IPS-18a (cell line): ENCODE data around the gene PLCG2.
"Not testable (repeated sequence)": the region's sequence is repeated elsewhere in the genome, so short reads cannot be mapped to it uniquely, and the experiment has no call there.

Experiments used
- H3K27ac ChIP-seq: one replicate; pipeline ENCODE4 v1.5.1; 2013; ENCODE audit warnings: low read length
- H3K27me3 ChIP-seq: one replicate; pipeline ENCODE4 v1.6.1; 2013; ENCODE audit warnings: mild to moderate bottlenecking, low read length; ENCODE audit not compliant: control insufficient read depth, insufficient read depth
- H3K36me3 ChIP-seq: one replicate; pipeline ENCODE4 v1.6.1; 2013; ENCODE audit warnings: low read depth, low read length; ENCODE audit not compliant: control insufficient read depth
- H3K4me1 ChIP-seq: one replicate; pipeline ENCODE4 v1.6.1; 2013; ENCODE audit warnings: low read depth, low read length; ENCODE audit not compliant: control insufficient read depth
- H3K4me3 ChIP-seq: one replicate; pipeline ENCODE4 v1.5.1; 2013; ENCODE audit warnings: low read length
- H3K9ac ChIP-seq: one replicate; pipeline ENCODE4 v1.6.1; 2013; ENCODE audit warnings: mild to moderate bottlenecking, low read length, moderate library complexity
- H3K9me3 ChIP-seq: one replicate; pipeline ENCODE4 v1.6.1; 2013; ENCODE audit warnings: low read depth, low read length; ENCODE audit not compliant: control insufficient read depth

The PLCG2 gene

DNA sequence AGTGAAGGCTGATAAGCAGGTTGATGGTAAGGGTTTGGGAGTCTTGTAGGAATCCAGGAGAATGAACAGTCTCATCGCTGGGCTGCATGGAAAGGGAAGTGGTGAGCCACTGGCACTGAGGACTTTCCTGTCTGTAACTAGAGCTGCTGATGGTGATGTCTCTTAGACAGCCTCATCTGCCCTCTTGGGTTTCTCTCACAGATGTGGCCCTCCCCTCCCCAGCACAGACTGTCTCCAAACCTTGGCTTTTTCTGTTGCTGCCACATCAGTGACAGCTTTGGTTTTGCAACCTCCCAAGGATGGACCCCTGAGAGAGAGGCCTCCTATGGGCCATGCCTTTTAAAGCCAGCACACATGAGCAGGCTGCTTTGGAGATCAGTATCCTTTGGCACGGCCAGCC, 16.9 kb downstream of the PLCG2 start:
- no peaks in the 10 kb centered on the region for H3K27me3 ChIP-seq
- no peaks in the 10 kb centered on the region for H3K36me3 ChIP-seq
- H3K4me1 ChIP-seq: no peaks in the 10 kb centered on the region
- H3K4me3 ChIP-seq: no peak overlapping the region
- no peaks in the 10 kb centered on the region for H3K9me3 ChIP-seq
- no peak overlapping the region for H3K27ac ChIP-seq
- no peak overlapping the region for H3K9ac ChIP-seq

DNA sequence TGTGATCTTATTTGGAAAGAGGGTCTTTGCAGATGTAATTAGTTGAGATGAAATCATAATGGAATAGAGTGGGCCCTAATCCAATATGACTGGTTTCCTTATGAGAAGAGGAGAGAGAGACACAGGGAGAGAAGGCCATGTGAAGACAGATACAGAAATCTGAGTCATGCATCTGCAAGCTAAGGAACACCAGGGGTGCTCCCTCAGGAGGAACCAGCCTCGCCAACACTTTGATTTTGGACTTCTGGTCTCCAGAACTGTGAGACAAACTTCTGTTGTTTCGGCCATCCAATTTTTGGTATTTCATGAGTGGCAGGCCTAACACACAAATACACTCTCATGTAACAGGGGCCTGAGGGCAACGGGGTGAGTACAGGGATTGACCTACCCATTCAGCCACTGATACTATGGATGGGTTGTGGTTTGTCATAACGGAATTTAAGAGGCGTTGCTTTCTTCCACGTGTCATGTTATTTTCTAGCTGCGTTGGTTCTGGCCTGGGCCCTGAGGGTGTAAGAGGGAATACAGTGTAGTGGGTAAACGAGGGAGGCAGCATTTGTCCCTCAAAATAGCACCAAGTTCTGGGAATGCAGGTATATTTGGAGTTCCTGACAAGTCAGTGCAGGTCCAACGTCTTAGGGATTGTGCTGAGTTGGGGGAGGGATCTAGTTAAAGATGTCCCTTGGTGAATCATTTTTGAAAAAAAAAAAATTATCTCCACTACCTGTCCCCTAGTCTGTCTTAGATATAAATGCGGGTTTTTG, 17.7 kb downstream of the PLCG2 start:
- Histone ChIP-seq H3K27ac (no peak overlapping the region), H3K9ac (no peak overlapping the region), H3K4me1 (no peaks in the 10 kb centered on the region), H3K27me3 (no peaks in the 10 kb centered on the region), H3K9me3 (no peaks in the 10 kb centered on the region), H3K4me3 (no peak overlapping the region), H3K36me3 (no peaks in the 10 kb centered on the region)

DNA sequence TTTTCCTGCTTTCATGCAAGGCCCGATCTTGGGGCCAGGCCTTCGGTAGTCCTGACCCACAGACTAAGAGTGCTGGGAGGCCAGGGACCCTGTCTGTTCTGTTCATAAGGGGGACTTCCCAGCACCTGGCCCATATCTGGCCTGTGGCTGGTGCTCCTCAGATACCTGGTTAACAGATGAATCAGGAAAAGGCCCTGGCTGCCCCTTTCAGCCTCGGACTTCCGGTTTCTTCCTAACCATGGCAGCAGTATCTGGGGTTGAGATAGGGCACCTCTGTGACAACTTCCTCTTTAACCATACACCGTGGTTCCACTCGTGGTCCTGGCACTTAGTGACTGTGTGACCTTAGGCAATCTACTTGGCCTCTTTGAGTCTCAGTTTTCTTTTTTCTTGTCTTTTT, 18.4 kb downstream of the PLCG2 start:
- no peaks in the 10 kb centered on the region for H3K4me1 ChIP-seq

DNA sequence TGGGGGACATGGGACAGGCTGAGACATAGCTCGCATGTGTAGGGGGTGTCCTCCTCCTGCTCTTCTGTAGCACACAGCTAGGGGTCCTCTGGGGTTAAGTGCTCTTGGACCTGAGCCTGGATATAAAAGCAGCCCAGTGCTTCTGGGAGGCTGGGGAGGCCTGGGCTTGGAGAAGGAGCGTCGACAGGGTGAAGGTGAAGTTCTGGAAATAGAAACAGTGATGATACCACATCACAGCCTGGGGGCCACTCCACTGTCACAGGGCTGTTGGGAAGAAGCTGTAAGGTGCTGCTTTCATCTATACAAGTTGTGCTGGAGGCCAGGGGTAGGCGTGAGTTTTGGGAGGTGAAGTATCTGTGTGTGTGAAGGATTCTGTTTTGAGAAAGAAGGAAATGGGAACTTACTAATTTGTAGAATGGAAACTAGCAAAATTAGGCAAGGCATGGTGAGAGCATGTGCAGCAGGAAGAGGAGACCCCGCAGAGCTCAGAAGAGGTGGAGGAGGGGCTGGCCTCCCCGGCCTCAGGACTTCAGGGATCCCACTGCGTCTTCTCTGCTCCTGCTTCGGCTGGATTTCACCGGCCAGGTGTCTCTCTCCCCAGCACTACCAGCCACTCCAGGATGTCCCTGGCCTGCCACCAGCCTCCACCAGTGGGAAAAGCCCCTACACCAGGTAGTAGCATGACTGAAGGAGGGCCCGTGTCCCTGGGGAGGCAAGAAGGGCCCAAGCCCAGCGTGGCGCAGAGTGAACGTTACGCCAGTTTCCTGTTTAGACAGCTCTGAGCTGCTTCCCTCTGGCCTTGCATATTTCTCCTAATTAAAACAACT, 19.4 kb downstream of the PLCG2 start:
- no peak overlapping the region for H3K27ac ChIP-seq
- no peak overlapping the region for H3K4me3 ChIP-seq
- H3K27me3 ChIP-seq: no peaks in the 10 kb centered on the region
- no peak overlapping the region for H3K9ac ChIP-seq
- no peaks in the 10 kb centered on the region for H3K4me1 ChIP-seq
- no peaks in the 10 kb centered on the region for H3K9me3 ChIP-seq
- no peaks in the 10 kb centered on the region for H3K36me3 ChIP-seq

More for the DNA sequence above, 18.4 kb downstream of the PLCG2 start:
- Histone ChIP-seq H3K27ac (no peak overlapping the region), H3K9me3 (no peaks in the 10 kb centered on the region), H3K4me3 (no peak overlapping the region), H3K9ac (no peak overlapping the region), H3K36me3 (no peaks in the 10 kb centered on the region), H3K27me3 (no peaks in the 10 kb centered on the region)

DNA sequence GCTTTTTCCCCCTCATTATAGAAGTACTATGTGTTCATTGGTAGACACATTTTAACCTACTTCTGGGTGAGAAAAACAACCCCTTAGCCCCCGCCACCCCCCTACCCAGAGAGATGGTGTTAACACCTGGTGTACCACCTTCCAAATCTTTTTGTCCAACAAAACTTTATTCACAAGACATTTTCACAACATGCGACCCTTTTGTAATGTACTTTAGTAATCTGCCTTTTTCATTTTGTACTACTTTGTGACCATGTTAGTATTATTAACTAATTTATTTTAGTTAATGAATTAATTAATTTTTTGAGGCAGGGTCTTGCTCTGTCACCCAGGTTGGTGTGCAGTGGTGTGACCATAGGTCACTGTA, 20.0 kb downstream of the PLCG2 start:
- Histone ChIP-seq H3K9ac (no peak overlapping the region), H3K27me3 (no peaks in the 10 kb centered on the region), H3K27ac (no peak overlapping the region), H3K9me3 (no peaks in the 10 kb centered on the region), H3K4me1 (no peaks in the 10 kb centered on the region), H3K36me3 (no peaks in the 10 kb centered on the region), H3K4me3 (no peak overlapping the region)

DNA sequence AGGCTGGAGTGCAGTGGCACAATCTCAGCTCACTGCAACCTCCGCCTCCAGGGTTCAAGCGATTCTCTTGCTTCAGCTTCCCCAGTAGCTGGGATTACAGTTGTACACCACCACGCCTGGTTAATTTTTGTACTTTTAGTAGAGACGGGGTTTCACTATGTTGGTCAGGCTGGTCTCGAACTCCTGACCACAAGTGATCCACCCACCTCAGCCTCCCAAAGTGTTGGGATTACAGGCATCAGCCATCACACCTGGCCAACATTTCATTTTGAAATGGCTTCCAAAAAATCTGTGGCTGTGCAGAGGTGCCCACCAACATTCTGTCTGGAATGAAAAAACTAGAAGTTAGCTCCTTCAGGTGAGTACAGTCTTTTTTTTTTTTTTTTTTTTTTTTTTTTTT, 22.6 kb downstream of the PLCG2 start:
- not testable (repeated sequence) for H3K27ac ChIP-seq, H3K27me3 ChIP-seq, H3K4me3 ChIP-seq, H3K9me3 ChIP-seq, H3K9ac ChIP-seq, H3K36me3 ChIP-seq, H3K4me1 ChIP-seq

DNA sequence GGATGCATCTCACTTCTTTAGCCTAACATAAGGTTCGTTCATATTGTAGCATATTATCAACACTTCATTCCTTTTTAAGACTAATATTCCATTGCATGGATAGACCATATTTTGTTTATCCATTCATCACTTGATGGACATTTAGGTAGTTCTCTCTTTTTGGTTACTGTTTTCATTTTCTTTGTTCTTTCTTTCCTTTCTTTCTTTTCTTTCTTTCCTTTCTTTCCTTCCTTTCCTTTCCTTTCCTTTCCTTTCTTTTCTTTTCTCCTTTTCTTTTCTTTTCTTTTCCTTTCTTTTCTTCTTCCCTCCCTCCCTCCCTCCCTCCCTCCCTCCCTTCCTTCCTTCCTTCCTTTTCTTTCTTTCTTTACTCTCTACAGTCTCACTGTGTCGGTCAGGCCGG, 24.2 kb downstream of the PLCG2 start:
- no peaks in the 10 kb centered on the region for H3K9me3 ChIP-seq
- H3K4me1 ChIP-seq: no peaks in the 10 kb centered on the region
- no peaks in the 10 kb centered on the region for H3K36me3 ChIP-seq
- no peaks in the 10 kb centered on the region for H3K27me3 ChIP-seq
- H3K27ac ChIP-seq: no peak overlapping the region
- no peak overlapping the region for H3K9ac ChIP-seq
- no peak overlapping the region for H3K4me3 ChIP-seq

DNA sequence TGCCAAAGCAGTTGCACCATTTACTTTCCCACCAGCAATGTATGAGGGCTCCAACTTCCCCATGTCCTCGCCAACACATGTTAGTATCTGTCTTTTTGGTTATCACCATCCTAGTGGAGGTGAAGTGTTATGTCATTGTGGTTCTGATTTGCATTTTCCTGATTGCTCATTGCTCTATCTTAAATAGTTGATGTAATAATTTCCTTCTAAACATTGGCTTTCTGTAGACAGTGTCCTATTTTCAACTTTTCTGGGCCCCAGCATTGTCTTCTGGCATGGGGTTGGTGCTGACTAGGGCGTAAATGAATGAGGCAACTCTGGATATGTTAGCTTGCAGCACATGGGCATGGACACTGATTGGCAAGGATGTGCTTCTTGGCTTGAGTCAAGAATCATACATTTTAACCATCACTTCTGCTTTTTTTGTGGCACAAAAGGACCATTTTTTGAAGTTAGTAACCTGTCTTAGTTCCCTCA, 25.1 kb downstream of the PLCG2 start:
- H3K36me3 ChIP-seq: no peaks in the 10 kb centered on the region
- H3K4me3 ChIP-seq: no peak overlapping the region
- no peaks in the 10 kb centered on the region for H3K9me3 ChIP-seq
- H3K4me1 ChIP-seq: no peaks in the 10 kb centered on the region
- H3K9ac ChIP-seq: no peak overlapping the region
- H3K27me3 ChIP-seq: no peaks in the 10 kb centered on the region
- no peak overlapping the region for H3K27ac ChIP-seq

DNA sequence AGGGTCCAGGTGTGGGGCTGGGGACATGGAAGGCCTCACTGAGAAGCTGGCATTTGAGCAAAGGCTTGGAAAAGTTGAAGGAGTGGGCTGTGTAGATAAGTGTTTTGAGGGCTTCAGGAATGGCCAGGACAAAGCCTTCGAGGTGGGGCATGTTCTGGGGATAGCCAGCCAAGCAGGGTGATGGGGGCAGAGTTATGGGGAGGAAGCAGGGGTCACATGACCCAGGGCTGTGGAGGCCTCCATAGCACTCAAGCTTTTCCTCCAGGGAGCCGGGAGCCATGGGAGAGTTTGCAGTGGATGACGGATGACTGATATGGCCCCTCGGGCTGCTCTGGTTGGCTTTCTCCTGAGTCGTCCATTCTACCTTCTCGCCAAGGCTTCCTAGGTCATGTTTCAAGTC, 27.6 kb downstream of the PLCG2 start:
- no peaks in the 10 kb centered on the region for H3K36me3 ChIP-seq
- no peak overlapping the region for H3K4me3 ChIP-seq
- H3K9ac ChIP-seq: no peak overlapping the region
- H3K9me3 ChIP-seq: no peaks in the 10 kb centered on the region
- no peaks in the 10 kb centered on the region for H3K4me1 ChIP-seq
- H3K27me3 ChIP-seq: no peaks in the 10 kb centered on the region
- H3K27ac ChIP-seq: no peak overlapping the region

DNA sequence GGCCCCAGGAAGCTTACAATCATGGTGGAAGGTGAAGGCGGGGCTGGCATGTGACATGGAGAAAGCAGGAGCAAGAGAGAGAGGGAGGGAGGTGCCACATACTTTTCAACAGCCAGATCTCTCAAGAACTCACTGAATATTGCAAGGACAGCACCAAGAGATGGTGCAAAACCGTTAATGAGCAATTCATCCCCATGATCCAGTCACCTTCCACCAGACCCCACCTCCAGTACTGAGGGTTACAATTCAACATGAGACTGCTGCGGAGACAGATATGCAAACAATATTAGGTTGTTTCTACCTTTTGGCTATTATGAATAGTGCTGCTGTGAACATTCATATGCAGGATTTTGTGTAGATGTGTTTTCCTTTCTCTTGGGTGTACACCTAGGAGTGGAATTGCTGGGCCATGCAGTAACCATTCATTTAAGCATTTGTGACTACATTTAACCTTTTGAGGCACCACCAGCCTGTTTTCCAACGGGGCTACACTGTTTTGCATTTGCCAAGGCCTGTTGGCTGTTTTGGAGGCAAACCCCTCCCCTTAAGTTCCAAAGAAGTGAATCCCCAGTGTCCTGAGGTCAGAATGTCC, 28.8 kb downstream of the PLCG2 start:
- Histone ChIP-seq H3K9me3 (no peaks in the 10 kb centered on the region), H3K27ac (no peak overlapping the region), H3K4me1 (no peaks in the 10 kb centered on the region), H3K4me3 (no peak overlapping the region), H3K9ac (no peak overlapping the region), H3K27me3 (no peaks in the 10 kb centered on the region), H3K36me3 (no peaks in the 10 kb centered on the region)

DNA sequence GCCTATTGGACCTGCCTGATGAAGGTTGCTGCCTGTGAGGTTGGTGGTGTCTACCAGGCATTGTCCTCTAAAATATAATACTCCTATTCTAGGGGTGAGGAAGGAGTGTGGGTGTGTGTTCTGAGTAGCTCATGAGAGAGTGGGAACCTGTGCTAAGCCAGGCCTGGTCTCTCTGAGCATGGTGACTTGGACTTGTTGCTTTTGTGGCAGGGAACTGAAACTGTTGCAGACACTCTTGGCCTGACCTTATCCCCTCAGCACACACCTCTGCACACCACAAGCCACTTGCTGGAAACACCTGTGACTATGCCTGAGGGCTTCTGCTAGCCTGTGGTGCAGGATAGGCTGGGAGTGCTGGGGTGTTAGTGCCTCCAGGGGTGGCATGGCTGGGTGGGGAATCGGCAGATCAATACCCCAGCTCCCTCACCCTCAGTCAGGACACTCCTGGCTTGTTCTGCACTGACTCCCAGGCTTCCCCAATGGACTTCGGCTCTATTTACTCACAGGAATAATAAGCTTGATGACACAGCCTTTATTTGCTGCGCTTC, 29.9 kb downstream of the PLCG2 start:
- no peaks in the 10 kb centered on the region for H3K27me3 ChIP-seq
- no peak overlapping the region for H3K9ac ChIP-seq
- no peaks in the 10 kb centered on the region for H3K36me3 ChIP-seq
- no peak overlapping the region for H3K27ac ChIP-seq
- no peak overlapping the region for H3K4me3 ChIP-seq
- H3K9me3 ChIP-seq: no peaks in the 10 kb centered on the region
- H3K4me1 ChIP-seq: no peaks in the 10 kb centered on the region
